ENCODE results near the gene COPZ2.
A peak's percentile ranks its signal among the peaks of the same experiment; 100 is the strongest.
"Not testable (repeated sequence)": the region's sequence is repeated elsewhere in the genome, so short reads cannot be mapped to it uniquely, and the experiment has no call there.

COPZ2 gene

GRCh38 chr17:48027322-48027981, 10.1 kb downstream of the COPZ2 start:
- DNase-seq = no peak

- peak; percentile 95 for DNase-seq
Observed at GRCh38 chr17:48026502-48027321, 10.9 kb downstream of the COPZ2 start.

- no peak for DNase-seq
Observed at GRCh38 chr17:48025904-48026501, 11.6 kb downstream of the COPZ2 start.

DNA sequence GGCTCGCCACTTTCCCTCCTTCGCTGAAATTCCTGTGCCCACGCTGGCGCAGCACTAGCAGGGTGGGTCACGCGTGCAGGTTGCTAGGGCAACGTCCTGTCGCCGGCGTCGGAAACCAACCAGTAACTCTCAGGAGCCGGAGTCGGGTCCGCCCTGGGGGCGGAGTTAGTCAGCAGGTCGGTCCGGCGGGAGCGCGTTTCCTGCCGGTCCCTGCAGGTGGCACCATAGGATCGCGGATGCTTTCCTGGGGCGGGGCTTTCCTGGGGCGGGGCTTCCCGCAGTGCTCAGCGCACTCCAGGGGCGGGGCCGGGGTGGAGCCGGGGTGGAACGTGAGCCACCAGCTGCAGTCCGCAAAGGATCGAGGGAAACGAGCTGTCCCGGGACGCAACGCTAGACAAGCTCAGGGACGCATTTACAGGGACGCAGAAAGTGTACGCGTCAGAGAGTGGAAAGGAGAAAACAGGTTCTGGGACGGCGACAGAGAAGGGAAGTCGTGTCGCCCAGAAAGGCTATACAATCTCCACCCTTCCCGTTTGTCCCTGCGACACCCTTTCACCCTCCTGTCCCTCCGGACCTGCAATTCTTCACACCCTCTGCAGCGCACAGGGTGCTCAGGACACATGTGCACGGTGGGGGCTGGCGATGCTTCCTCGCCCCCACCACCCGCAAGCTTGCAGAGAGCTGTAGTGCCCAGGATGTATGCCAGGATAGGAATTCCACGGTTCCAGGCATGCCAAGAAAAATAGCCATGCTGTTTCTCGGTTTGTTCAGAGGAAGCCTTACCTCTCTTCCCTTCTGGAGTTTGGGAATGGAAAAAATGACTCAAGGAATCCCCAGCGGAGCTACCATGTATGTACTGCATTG, 12.3 kb downstream of the COPZ2 start:
- DNase-seq = peak; percentile 98

- peak; percentile 71 for DNase-seq
Observed at GRCh38 chr17:48024149-48025039, 13.2 kb downstream of the COPZ2 start.

DNA sequence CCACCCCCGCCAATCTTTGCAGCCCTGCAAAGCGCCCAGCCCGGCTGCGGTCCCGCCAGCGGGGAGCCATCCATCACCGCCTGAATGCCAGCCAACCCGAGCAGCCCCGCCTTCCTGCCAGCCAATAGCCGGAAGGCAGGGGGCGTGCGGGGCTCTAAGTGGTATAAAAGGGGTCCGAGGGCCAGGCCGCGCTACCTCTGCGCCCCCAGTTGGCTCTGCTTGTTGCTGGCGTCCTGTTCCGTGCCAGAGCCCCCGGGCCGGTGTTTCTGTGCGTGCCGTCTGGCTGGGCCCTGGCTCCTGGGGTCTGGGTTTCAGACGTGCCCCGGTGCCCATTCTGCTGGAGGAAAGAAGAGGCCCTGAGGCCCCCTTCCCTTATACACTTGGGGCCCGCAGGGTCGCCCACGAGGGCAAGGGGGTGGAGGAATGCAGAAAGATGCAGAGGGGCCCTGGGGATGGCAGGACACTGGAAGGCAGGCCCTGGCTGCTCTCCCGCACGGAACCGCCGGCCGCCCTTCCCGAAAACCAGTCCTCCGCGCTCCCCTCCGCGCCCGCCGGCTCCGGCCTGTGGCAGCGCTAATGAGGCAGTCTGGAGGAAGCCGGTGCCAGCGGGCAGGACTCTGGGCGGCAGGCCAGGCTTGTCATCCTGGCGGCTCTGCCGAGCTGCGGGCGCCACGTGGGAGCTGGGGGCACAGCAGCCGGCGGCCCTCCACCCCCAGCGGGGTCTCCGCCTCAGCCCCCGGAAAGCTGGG, 14.0 kb downstream of the COPZ2 start:
- peak; percentile 86 for DNase-seq

- no peak for DNase-seq
Observed at GRCh38 chr17:48022901-48023300, 14.7 kb downstream of the COPZ2 start.

DNA sequence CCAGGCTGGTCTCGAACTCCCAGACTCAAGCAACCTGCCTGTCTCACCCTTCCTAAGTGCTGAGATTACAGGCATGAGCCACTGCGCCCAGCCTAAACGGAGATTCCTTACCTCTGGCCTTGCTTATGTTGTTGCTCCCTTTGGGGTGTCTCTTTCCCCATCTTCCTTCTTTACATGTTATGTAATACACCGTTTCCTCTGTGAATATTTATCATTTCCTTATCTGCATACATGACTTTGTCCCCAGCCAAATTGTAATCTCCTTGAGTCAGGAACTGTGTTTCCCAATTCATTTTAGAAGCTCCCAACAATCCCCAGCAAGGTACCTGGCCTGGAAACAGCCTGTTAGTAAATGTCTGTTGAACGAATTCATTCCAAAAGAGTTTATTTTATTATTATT, 15.7 kb downstream of the COPZ2 start:
- no peak for DNase-seq

- not testable (repeated sequence) for DNase-seq
Observed at GRCh38 chr17:48017817-48018158, 19.8 kb downstream of the COPZ2 start.

- DNase-seq = peak; percentile 17
Observed at GRCh38 chr17:48016112-48016511, 21.5 kb downstream of the COPZ2 start.

GRCh38 chr17:48014595-48015111, 22.9 kb downstream of the COPZ2 start:
- peak; percentile 91 for DNase-seq

DNA sequence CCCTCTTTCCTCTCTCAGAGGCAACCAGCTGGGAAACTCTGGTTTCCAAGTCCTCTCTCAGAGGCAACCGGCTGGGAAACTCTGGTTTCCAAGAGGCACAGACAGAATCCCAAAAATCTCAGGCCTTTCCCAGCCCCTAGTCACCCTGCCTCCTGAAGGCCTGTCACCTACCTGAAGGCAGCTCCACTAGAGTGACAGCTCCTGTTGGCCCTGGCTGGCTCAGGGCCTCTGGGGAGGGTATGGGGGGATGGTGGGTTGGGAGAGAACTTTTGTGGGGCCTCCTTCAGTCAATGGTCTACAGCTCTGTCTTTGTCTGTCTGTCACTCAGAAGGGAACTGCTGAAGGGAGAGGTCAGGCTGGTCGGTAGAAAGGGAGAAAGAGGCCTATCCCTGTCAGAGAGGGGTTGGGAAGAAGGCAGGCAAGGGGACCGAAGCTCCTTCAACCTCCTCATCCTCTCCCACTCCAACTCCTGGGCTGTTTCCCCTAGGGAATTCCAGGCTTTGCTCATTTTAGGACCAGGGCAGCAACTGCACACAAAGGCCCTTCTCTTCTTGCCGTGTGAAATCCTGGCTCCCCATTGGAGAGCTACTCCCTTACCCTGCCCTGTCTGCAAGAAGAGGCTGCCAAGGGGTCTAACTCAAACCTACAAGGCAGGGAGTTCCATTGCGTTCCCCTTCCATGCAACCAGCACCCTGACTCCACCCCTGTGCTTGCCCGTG, 23.6 kb downstream of the COPZ2 start:
- peak; percentile 67 for DNase-seq

GRCh38 chr17:48012654-48013053, 24.9 kb downstream of the COPZ2 start:
- no peak for DNase-seq

GRCh38 chr17:48012151-48012520, 25.5 kb downstream of the COPZ2 start:
- DNase-seq = peak; percentile 96

DNA sequence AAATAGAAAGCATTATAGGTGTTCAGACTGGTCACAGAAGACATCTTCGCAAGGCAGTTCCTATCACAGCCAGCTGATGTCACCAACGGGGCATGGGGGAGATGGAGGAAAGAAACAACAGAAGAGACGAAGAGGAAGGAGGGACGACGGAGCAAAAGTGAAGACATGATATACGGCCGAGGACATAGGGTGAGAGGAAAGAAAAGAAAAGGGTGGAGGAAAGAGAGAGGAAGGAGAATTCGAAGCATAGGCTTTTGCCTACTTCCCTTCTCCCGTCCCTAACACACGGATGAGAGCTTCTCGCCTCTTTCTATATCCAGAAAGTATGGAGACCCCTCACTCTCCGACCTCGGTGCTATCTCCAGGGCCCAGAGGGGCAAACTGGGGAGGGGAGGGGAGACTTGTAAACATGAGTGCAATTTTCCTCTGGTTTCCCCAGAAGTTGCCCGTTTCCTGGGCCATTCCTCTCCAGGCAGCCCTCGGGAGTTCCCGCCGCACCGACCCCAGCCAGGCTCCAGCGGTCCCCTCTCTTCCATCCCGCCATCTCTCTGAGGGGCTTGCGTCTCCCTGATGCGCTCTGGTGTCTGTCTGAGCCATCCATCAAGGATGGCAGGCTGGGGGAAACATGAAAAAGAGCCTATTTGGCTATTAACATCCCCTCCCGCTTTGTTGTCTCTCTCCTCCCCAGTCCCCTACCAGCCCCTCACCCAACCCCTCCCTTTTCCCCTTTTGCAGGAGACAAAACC, 26.0 kb downstream of the COPZ2 start:
- DNase-seq = peak; percentile 88

GRCh38 chr17:48010193-48010592, 27.4 kb downstream of the COPZ2 start:
- DNase-seq = no peak

GRCh38 chr17:48006936-48007709, 30.5 kb downstream of the COPZ2 start:
- no peak for DNase-seq

- DNase-seq = peak; percentile 33
Observed at GRCh38 chr17:48004983-48005382, 32.6 kb downstream of the COPZ2 start.
